GM18861 (cell line): ENCODE data around the gene HK3.

Experiments used
- ATAC-seq: cut with Tn5 transposase; IDR thresholded peaks from one replicate; pipeline ENCODE4 v1.9.1; 2021; ENCODE audit not compliant: unreplicated experiment

The HK3 gene

DNA sequence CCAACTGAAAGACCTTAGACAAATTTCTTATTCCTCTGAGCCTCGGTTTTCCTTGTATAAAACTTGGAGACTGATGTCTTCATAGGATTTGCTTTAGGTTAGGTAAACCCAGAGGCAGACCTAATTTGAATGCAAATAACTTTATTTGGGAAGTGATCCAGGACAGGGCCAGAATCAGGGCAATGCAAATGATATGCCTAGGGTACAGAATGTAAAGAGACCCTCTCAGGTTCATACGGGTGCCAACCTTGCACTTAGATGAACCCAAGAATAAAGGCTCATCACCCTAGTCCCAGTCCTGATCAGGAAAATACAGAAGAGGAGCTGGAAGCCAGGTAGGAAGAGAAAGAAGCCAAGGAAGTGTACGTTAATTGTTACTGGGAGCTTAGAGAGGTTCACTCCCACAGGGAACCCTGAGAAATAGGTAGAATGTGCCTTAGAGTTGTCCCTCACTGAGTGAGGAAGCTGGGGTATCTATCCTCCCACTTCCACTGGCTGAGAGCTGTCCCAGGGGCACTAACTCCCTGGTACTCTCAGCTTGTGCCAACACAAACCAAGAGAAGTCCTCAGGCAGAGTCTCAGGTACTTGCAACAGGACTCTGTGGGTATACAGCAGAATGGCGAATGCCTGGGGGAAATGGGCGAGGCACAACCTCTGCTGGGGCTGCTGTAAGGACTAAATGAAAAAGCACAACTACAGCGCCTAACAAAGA, 3.1 kb upstream of the HK3 start:
- no peak for ATAC-seq

DNA sequence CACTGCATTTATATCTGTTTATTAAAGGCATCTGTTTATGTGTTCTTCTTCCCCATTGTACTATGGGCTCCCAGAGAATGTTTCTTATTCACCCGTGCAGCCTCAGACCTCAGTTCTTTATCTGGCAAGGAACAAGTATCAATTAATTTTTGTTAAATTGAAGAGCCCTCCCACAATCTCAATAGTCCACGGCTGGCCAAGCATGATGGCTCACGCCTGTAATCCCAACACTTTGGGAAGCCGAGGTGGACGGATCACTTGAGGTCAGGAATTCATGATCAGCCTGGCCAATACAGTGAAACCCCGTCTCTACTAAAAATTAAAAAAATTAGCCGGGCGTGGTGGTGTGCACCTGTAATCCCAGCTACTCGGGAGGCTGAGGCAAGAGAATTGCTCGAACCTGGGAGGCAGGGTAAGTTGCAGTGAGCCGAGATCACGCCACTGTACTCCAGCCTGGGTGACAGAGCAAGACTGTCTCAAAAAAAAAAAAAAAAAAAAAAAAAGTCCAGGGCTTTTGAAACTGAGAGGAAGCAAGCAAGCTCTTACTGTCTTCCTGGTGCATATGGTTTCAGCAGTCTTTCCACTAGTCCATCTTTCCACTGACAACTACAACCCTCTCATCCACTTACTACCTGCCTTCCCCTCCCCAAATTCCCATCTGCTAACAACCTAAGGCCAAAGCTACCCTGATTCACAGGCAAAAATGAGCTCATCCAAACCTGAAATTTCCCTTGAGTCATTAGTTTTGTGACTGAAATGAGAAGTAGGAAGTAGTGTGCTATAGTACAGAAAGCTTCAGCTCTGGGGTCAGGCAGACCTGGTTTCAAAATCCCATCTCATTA, 2.3 kb upstream of the HK3 start:
- no peak for ATAC-seq

DNA sequence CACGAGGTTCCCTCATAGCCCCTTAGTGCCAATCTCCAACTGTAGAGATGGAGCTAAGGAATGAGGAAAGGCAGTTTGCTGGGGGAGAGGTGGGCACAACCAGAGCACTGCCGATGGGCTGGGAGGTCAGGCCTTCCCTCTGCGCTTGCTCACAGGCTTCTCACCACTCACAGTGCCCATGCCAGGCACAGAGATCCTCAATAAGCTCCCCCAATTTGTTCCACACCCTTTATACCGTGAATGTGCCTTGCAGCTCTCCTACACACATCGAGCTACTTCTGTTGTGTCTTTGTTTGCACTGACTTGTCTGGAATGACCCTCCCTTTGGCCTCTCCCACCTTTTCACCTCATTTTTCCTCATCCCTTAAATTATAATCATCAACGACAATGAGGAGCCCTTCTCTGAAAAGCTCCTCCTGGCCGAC, 1.6 kb upstream of the HK3 start:
- no peak for ATAC-seq

DNA sequence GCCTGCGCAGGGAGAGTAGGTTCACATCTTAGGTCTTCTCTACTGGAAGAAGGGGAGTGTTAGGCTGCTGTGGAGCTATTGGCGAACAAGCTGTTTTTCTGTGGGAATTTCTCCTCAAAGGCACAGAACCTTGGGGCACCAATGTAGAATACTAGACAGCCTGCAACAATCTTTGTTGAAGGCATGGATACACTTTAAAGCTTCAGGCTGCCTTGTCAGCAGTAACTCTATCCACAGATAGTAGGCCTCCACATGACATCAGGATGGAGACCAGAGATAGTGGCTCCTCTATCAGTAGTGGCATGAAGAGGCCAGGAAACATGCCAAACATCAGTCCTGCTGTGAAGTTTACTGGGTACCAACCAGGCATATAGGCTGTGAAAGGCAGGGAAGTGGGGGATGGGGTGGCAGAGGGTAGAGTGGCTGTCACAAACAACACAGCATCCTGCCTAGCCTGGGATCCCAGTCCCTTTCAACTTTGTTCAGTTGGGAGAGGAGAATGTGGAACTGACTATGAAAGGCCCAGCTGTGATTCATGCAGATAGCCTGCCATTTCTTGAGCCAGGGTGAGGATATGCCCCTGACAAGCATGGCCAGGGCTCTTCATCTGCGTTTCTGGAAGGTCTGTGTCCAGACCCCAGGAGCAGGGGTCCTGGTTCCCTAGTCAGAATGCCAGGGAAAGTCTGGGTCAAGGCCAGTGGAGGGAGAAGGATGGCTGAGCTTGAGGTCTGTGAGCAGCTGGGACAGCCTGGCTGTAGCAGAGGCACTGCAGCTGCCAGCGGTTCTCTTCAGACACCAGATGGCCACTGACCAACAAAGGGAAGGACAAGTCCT, 1.0 kb upstream of the HK3 start:
- no peak for ATAC-seq

DNA sequence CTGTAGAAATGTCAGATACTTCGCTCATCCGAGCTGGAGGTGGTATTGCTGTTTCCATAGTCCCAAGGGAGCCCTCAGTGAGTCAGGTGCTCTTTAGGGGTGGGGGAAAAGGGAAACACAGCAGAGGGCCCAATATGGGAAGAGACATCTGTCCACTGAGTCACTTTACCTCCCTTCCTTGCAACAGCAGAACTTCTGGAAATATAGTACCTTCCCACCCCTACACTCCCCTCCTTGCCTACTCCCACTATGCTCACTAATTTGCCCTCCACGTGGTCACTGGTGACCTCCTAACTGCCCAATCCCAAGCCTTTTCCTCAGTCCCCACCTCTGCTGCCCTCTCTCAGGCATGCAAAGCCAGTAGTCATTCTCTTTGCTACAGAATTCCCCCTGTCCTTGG, 1.9 kb downstream of the HK3 start:
- no peak for ATAC-seq

- no peak for ATAC-seq
Observed at GRCh38 chr5:176895831-176896230, 3.3 kb downstream of the HK3 start.

- ATAC-seq = no peak
Observed at GRCh38 chr5:176894298-176894697, 4.8 kb downstream of the HK3 start.

DNA sequence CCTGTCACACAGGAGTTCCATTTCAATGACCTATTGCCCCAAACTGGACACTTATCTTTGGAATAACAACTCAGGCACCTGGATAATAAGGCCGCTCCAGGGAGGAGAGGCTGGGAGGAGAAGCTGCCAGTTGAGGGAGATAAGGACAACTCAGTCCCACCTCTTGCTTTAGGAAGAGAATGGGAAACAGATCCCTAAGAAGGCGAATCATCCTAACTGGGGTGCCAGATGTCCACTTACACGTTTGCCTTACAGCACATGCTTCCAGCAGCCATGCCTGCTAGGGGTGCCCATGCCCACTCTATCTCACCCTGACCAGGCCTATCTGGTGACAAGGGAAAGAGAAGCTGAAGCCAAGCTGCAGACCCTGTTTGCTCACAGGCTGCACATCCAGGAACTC, 6.5 kb downstream of the HK3 start:
- no peak for ATAC-seq

GRCh38 chr5:176891331-176891958, 7.7 kb downstream of the HK3 start:
- no peak for ATAC-seq

DNA sequence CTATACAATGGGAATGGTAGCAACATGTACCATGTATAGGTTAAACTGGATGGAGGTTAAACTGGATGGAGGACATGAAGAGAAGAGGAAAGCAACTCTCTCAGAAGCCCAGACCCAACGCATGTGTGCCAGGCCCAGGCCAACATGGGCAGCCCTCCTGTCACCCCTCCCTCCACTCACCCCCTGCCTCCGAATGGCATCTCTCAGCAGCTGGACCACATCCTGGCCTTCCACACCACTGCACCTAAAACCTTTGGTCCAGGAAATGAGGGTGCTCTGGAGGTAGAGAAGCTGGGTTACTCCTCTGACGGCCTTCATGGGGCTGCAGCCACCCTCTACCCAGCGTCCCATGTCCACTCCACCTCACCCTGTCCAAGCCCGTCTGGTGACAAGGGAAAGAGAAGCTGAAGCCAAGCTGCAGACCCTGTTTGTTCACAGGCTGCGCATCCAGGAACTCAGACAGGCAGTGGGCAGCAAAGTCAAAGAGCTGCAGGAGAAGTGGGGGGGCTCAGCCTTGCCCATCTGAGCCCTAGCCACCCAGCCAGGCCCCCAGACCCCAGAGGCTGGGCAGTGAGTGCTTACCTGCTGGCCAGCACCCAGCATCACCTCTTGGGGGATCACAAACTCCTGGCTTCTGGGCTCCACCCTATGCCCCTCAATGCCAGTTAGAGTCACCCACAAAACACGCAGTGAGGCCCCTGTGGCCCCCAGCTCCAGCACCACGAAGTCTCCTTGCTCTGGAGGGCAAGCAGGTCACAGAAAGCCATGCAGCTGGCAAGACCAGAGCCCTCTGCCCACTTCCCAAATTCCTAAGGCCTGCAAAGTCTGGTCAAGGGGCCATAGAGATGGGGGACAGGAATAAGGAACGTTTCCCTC, 8.5 kb downstream of the HK3 start:
- ATAC-seq = no peak

DNA sequence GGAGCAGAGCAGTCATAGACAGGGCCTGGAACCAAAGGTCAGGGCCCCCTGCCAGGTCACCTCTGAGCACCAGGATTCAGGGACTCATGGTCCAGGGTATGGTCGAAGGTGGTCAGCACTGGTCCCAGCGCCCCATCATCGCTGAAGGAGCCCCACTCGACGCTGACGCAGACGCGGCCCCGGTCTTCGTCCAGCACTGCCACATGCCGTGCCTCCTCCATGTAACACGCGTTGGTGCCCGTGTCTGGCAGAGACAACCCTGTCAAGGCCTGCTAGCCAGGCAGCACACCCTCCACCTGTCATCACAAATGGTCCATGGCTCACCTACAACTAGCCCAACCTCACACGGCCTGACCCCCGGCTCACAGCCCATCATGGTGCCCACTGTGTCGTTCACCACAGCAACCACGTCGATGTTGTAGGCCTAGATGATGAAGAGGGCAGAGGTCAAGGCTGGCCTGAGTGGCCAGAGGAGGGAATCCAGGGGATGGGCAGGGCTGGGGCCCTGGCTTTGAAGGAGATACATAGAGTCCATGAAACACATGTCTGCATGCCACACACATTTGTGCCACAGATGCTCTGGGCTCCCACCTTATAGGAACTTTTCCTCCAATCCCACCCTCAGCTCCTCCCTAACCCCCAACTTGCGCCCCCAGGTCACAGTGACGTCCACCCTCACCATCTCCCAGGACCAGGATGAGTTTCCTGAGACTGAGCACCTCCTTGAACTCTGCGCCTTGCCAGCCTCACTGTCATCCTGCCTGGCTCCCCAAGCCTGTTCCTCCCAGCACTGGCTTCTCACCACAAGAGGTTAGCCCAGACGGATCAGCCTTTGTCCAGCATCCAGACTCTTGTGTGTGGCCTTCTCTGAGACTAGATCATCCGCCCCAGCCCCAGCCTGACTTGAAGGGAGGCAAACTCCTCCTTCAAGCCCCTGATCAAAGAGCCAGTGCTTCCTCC, 9.5 kb downstream of the HK3 start:
- no peak for ATAC-seq

DNA sequence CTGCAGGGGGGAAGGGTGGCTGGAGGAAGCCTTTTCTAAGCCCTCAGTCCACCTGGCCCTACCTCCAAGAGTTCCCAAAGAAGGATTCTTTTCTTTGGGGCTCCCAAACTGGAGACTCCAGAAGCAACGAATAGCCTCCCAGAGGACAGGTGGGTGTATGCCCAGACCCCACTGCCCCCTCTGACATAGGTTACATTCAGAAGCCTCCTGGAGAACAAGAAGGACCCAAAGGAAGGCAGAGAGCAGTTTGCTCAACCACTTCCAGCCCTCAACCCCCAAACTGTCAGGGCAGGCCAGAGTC, 10.3 kb downstream of the HK3 start:
- no peak for ATAC-seq

DNA sequence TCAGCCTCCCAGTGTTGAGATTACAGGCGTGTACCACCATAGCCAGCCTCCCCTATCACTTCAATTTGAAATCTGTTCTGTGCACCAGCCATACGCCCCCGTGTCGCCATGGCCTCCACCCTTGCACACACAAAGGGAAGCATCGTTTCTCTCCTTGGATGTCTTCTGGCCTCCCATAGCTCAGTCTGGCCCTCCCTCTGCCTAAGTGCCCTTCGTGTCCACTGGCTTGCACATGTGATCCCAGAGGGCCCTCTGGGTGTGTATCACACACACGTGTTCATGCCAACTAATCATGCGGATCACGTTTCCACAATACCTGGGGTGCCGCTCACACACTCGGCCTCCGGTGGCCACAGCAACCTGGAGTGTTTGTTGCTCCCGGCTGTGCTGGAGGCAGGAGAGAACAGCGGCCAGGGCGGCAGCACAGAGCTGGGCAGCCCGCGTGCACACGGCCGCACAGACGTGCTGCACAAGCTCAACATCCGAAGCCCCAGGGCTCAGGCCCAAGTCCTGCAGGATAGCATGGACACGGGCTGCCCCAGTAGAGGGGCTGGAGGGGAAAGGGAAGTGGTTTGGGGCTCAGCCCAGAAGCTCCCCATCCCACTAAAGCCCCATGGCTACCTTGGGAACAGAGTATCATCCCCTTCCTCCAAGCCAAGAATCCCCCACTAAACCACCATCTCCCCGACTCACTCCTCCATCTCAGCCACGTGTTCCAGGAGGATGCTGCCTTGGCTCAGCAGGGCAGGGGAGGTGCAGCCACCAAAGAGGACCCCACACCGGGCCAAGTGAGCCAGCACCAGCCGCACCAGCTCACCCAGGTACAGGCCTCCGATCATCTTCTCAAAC, 10.9 kb downstream of the HK3 start:
- no peak for ATAC-seq

- ATAC-seq = no peak
Observed at GRCh38 chr5:176887252-176887849, 11.8 kb downstream of the HK3 start.

DNA sequence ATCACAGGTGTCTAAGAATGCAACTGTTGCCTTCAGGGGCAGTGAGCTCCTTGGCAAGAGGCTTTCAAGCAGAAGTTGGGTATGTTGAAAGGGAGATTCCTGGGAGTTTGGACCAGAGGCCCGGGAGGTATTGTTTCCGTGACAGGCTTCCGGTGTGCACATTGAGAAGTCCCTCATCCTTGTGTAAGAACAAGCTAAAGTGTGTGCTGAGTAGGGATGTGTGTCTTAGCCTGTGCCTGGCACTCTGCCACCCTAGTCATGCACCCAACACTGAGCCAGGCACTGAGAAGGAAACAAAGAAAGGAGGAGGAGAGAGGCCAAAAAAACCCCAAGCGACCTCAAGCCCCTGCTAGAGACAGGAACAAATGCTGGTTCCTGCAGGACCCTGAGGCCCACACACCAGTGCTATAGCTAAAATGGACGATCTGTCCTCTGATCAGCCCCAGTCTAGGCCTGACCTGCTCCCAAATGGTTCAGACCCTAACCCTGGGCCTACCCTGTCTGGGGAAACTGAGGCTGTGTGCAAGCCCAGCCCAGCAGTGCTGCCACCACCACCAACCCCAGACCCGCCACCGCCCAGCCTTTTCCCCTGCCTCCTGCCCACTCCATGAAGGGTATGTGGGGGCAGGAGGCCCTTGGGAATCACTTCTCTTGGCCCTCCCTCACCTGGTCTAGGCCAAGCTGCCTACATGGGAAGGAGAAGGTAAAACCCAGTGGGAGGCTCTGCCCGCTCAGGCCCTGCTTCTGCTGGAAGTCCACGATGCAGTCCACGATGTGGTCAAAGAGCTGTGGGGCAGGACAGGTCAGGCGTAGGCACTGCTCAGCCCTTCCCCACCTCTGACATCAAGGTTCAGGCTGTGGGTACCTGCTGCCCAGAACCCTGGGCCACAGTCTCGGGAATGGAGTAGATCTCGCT, 12.6 kb downstream of the HK3 start:
- no peak for ATAC-seq

DNA sequence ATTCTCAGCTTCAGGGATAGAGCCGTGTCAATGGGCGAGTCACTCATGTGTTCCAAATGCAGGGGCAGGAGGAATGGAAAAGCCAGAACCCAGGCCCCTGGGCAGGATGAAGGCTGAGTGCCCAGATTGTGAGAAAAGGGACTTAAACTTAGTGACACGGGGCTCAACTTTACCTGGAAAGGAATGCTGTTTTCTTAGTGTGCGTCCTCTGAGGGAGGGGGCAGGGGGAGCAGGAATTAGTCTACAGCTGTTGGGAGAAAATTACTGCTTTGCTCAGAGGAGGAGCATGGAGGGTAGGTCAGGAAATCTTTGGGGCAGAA, 14.6 kb downstream of the HK3 start:
- ATAC-seq = no peak
